ENCODE data around the gene ARPP21.

GRCh38 chr3:35640190-35641165 lies 1.2 kb downstream of the ARPP21 start:
- TF ChIP-seq SOX15 (CRISPR knock-in tag; IDR thresholded peaks at IDR 0.05) = no peak
- TF ChIP-seq USF2 (CRISPR knock-in tag; IDR thresholded peaks at IDR 0.05) = no peak
- TF ChIP-seq TEAD4 (CRISPR knock-in tag; IDR thresholded peaks at IDR 0.05) = no peak
- no peak for TF ChIP-seq ESRRA (CRISPR knock-in tag; IDR thresholded peaks at IDR 0.05; ENCODE audit: borderline replicate concordance)
- TF ChIP-seq E2F4 (CRISPR knock-in tag; IDR thresholded peaks at IDR 0.05; ENCODE audit: borderline replicate concordance, low read depth) = no peak
- TF ChIP-seq NFE2L1 (CRISPR knock-in tag; IDR thresholded peaks at IDR 0.05) = no peak
- TF ChIP-seq ZNF396 (CRISPR knock-in tag; IDR thresholded peaks at IDR 0.05; ENCODE audit: borderline replicate concordance) = no peak
- no peak for TF ChIP-seq ATF1 (CRISPR knock-in tag; IDR thresholded peaks at IDR 0.05)
- no peak for TF ChIP-seq ARID4B (CRISPR knock-in tag; IDR thresholded peaks at IDR 0.05; ENCODE audit: borderline replicate concordance)
- no peak for TF ChIP-seq CTCF (IDR thresholded peaks at IDR 0.05)
- no peak for TF ChIP-seq JUN (CRISPR knock-in tag; IDR thresholded peaks at IDR 0.05)
- no peak for TF ChIP-seq IRF1 (CRISPR knock-in tag; IDR thresholded peaks at IDR 0.05)
- no peak for TF ChIP-seq SMAD3 (CRISPR knock-in tag; IDR thresholded peaks at IDR 0.05; ENCODE audit: borderline replicate concordance)

Data from WTC11 (cell line).